Fibroblast of pulmonary artery (primary cell): Measurements from ENCODE around the gene RAET1L.
"Not testable (repeated sequence)": the region's sequence is repeated elsewhere in the genome, so short reads cannot be mapped to it uniquely, and the experiment has no call there.

ENCODE experiments used
- DNase-seq: peaks from one replicate; pipeline ENCODE4 v3.0.0-alpha.2; 2010; ENCODE audit warnings: low read depth
- H3K4me3 ChIP-seq: replicated peaks from 2 replicates; pipeline ENCODE4 v1.5.1; 2011; ENCODE audit warnings: low read depth, mild to moderate bottlenecking, control low read depth, low read length, moderate library complexity
- CTCF ChIP-seq: IDR thresholded peaks from 2 replicates; pipeline ENCODE4 v1.5.1; 2011; ENCODE audit warnings: mild to moderate bottlenecking, control low read depth, low read length, inconsistent platforms; ENCODE audit errors: missing control alignments

The RAET1L gene

GRCh38 chr6:149983145-149983544, 42.2 kb downstream of the RAET1L start:
- DNase-seq, result no peak
- no peak for TF ChIP-seq CTCF
- no peak overlapping the region for H3K4me3 ChIP-seq

- TF ChIP-seq CTCF, result no peak
- no peak overlapping the region for H3K4me3 ChIP-seq
- DNase-seq, result no peak
Measured at GRCh38 chr6:149979293-149979692, 46.0 kb downstream of the RAET1L start.

DNA sequence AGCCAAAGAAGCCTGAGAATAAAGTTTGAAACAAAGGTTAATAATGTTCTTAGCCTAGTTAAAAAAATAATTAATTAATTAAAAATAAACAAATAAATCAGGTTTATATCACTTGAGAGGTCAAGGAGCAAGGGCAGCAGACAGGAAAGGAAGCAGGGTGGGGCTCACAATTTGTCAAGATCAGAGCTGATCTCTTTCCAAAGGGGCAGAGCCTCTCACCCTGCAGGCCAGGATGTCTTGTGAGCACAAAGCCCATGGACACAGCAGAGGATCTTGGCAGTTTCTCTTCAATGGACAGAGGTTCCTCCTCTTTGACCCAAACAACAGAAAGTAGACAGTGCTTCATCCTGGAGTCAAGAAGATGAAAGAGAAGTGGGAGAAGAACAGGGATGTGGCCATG, 46.7 kb downstream of the RAET1L start:
- no peak for TF ChIP-seq CTCF
- no peak for DNase-seq
- no peak overlapping the region for H3K4me3 ChIP-seq

DNA sequence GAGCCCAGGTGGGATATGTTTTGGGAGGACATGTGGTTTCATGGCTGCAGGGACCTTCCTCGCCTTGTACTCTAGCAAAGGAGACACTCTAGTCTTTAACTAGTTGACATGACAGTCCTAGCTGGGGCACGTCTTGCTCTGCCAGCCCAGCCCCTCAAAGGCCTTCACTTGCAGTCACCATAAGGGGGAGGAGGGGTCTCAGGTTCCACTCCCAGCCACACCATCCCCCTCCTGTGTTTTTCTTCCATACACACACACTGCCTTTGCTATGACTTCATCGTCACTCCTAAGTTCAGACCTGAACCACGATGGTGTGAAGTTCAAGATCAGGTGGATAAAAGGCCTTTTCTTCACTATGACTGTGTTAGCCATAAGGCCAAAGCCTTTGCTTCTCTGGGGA, 48.1 kb downstream of the RAET1L start:
- no peak for DNase-seq
- no peak for TF ChIP-seq CTCF
- H3K4me3 ChIP-seq, result no peak overlapping the region

- DNase-seq, result no peak
- TF ChIP-seq CTCF, result no peak
- H3K4me3 ChIP-seq, result no peak overlapping the region
Measured at GRCh38 chr6:149975400-149975799, 49.9 kb downstream of the RAET1L start.

DNA sequence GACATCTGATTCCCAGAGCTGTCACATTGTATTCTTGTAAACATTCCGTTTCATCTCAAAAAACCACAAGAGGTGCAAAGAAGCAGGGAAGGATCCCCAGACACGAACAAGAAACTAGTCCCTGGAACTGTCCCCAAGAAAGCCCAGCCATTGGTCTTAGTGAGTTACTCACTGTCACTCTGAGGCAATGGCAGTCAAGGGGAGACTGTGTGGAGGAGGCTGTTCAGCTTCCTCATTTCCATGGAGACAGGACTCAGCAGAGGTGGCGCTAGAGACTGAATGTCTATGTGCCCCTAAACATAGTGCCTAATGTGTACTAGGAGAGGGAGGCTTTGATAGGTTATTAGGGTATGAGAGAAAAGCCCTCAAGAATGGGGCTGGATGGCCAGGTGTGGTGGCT, 50.5 kb downstream of the RAET1L start:
- TF ChIP-seq CTCF, result no peak
- no peak for DNase-seq
- no peak overlapping the region for H3K4me3 ChIP-seq

DNA sequence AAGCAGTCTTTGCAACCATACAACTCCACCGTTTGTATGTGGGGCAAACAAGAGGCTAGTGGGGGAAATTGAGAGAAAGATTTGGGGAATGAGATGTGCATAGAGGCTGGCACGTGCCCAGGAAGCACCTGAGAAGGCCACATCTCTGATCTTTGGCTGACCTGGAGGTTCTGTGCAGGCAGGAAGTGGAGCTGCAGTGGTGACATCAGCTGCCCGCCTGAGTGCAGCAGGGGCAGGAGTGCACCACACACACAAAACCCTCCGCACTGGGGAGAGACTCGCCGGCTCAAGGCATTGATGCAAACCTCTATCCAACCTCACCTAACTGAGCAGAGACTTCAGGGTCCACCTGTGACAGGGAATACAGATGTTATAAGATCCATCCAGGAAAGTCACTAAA, 50.9 kb downstream of the RAET1L start:
- not testable (repeated sequence) for DNase-seq, H3K4me3 ChIP-seq

DNA sequence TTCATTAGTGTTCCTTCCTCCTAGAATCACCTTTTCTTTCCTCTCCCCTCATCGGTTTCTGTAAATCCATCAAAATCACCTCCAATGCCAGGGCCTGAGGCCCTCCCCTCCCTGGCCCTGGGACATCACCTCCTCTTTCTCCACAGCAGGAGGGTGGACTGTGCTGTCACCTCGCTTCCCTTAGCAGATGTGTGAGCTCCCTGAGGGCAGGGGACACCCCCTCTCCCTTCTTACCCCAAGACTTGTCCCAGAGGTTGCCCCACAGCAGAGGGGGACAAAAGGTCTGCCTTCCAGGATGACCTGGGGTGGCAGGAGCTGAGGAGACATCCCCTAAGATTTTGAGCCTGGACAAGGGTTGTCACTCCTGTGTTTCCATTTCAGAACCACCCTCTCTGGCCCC, 55.7 kb downstream of the RAET1L start:
- no peak for DNase-seq
- H3K4me3 ChIP-seq, result no peak overlapping the region
- TF ChIP-seq CTCF, result no peak

GRCh38 chr6:149968909-149969308, 56.4 kb downstream of the RAET1L start:
- H3K4me3 ChIP-seq, DNase-seq: not testable (repeated sequence)
